Raji (cell line): Measurements from ENCODE around the gene DLL4.

Experiments used
- POLR2A ChIP-seq: IDR thresholded peaks from 2 replicates; pipeline ENCODE4 v1.6.1; 2011; ENCODE audit warnings: low read depth, low read length, control low read depth; ENCODE audit not compliant: insufficient read depth

DLL4 gene

GRCh38 chr15:40941068-40941527, 12.0 kb downstream of the DLL4 start:
- TF ChIP-seq POLR2A, result no peak

GRCh38 chr15:40941528-40942336, 12.6 kb downstream of the DLL4 start:
- no peak; the same call in 1 of the 2 replicates for TF ChIP-seq POLR2A

GRCh38 chr15:40942337-40942854, 13.3 kb downstream of the DLL4 start:
- no peak for TF ChIP-seq POLR2A

DNA sequence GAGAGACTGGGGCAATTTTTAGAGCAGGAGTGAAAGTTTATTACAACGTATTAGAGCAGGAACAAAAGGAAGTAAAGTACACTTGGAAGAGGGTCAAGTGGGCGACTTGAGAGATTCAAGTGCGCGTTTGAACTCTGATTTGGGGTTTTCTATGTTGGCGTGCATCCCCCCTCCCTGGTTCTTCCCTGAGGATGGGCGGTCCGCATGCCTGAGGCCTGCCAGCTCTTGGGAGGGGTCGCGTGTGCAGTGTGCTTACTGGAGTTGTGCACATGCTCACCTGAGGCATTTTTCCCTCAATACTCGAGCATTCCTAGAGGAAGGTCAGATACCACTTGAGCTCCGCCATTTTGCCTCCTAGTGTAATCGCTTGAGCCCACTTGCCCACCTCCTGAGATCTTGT, 13.7 kb downstream of the DLL4 start:
- no peak for TF ChIP-seq POLR2A

DNA sequence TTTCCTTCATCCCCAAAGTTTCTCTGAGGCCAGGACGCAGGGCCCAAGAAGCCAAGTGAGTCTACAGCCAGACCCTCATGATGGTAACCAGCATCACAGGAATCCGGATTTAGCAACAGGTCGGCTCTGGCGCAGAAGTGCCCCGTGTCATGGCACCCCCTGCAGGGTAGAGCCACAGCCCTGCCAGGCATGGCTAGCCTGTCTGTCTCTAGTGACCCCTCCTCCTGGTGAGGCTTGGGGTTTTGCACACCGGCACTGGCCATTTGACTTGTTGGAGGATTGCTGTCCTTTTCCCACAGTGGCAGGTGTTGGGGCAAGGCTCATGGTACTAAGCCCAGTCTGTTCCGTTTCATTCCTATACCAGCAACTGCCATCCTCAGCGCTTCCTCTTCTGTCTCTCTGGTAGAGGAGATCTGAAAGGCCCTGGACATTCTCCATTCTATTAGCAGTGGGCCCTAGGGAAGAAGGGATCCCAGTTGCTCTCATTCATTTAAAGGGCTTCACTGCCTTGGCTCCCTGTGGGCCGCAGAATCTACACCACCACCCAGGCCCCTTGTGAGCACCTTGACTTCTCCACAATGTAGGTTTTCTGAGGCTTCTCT, 14.7 kb downstream of the DLL4 start:
- no peak for TF ChIP-seq POLR2A

DNA sequence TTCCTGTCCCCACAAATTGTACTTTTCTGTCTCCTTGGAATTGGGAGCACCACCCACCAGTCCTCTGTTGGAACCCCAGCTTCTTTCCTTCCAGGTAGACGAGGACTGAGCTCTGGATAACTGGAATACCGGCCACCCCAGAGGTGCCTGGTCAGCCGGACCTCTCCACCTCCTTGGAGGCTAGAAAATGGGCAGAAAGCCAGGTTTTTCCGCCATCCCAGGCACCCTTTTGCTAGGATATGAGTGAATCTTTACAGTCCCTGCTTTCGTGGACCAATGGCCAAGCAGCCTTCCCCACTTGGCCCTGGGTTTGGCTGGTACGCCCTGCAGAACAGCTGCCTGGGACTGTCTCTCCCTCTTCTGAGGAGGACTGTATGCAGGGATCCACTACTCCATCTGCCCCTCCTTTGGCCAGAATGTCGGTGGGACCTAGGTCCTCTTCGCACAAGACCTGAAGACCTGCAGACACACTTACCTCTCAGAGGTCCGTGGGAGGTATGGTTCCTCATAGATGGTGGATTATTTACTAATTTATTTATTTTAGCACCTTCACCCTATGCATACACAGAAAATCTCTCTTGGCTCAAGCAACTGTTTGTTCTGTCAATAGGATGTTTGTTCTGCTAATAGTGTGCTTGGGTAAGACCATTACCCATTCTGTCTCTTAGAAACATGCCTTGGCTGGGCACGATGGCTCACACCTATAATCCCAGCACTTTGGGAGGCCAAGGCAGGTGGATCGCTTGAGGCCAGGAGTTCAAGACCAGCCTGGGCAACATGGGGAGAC, 15.6 kb downstream of the DLL4 start:
- no peak for TF ChIP-seq POLR2A

GRCh38 chr15:40948706-40949473, 19.8 kb downstream of the DLL4 start:
- no peak for TF ChIP-seq POLR2A

DNA sequence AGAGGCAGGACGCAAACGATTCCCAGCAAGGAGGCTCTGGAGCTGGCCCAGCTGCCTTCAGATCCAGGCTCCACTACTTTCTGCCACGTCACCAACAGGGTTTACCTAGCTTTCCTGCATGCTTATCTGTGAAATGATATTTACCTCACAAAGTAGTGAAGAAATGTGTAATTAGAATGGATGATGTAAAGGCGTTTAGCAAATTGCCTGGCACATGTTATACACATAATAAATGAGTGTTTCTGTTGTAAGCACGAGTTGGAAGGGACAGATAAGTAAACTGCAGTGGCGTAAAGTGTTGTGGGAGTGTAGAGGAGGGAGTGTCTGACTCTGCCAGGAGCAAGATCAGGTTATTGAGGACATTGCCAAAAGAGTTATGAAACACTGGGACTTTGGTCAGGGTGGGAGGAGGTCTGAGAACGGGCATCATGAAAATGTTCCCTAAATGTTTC, 20.6 kb downstream of the DLL4 start:
- TF ChIP-seq POLR2A, result no peak

- TF ChIP-seq POLR2A, result no peak
These were observed 22.6 kb downstream of the DLL4 start for GRCh38 chr15:40951764-40952163.

DNA sequence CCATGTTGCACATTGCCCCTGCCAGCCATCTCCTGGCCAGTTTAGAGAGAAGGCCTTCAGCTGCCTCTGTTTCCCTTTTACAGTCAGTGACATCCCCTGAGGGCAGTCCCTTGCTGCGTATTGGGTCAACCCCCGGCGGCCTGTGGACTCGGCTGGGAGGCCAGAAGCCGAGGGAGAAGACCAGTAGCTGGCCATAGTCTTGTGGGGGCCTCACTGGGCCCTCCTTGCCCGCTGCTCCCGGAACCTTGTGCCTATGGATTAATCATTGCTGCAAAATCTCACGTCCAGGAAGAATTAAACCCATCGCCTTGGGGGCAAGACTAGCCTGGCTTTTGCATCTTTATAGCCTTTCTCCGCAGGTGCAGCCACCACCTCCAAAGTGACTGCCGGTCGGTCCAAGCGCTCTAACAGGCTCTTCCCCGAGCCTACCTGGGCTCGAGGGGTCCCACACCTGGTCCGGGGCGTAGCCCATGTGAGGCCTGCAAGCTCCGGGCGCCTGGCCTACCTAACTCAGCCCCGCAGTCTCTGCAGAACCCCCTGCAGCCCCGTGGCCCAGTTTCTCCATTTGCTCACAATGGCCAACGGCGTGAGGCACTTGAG, 23.3 kb downstream of the DLL4 start:
- TF ChIP-seq POLR2A, result no peak

DNA sequence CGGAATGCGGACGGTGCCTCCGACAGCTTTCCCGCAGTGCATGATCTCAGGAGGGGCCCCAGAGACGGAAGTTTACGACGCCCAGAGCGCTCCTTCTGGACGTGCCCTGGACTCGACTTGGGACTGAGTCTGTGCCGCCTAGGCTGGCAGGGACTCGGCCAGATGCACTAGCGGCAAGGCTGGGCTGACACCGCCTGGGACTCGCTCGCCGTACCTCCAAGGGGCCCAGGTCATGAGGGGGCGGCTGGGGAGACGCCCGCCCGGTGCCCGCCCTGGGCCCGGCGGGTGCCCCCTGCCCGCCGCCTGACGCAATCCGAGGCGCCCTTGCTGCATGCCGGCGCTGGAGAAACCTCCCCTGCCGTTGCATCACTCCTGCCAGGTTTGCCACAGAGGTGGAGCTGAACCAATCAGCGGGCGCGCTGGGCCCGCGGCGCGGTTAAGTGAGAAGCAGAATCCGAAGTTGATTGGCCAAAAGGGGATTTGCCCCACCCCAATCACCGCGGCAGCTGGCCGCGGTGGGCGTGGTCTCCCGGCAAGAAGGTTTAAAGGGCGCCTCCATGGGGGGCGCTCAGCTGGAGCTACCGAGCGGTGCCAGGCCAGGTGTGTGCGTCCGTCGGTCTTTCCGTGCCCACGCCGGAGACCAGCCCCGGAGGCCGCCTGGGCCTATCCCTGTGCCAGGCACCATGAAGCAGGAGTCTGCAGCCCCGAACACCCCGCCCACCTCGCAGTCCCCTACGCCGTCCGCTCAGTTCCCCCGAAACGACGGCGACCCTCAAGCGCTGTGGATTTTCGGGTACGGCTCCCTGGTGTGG, 24.0 kb downstream of the DLL4 start, which contains the start of gene CHAC1:
CHAC1 (plus strand) TSS at position 571 of the 812 bp plus-strand sequence; CDS start at position 684, 113 bp downstream.
- TF ChIP-seq POLR2A, result peak; percentile 90

DNA sequence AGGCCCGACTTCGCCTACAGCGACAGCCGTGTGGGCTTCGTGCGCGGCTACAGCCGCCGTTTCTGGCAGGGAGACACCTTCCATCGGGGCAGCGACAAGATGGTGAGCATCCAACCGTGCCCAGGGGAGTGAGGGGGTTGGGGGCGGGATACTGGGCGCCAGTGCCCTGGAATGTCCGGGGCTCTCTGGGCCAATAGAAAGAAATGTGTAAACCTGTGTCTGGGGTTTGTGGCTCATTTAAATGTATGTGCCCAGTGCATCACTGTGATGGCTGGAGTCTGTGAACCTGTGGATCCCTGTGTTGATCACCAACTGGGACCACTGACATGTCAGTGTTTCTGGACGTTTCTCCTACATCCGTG, 24.6 kb downstream of the DLL4 start:
- no peak for TF ChIP-seq POLR2A

GRCh38 chr15:40955141-40955903, 26.2 kb downstream of the DLL4 start:
- no peak for TF ChIP-seq POLR2A

GRCh38 chr15:40955930-40956540, 26.9 kb downstream of the DLL4 start:
- TF ChIP-seq POLR2A, result no peak
